GM18951 (cell line): ENCODE results near the gene ZBED1.
"Not testable (repeated sequence)": the region's sequence is repeated elsewhere in the genome, so short reads cannot be mapped to it uniquely, and the experiment has no call there.

Source experiments
- POLR2A ChIP-seq: IDR thresholded peaks from 4 replicates; pipeline ENCODE4 v1.6.1; 2011; ENCODE audit warnings: mild to moderate bottlenecking; ENCODE audit not compliant: insufficient read length, insufficient read depth; ENCODE audit errors: extremely low read depth
- in situ Hi-C: fragments of 300-500 bp; cut with MboI; formaldehyde crosslinking; loops from one replicate; pipeline ENCODE4 v1.12.0; 2022; ENCODE audit warnings: low sequenced_read_pairs, mixed read lengths, inconsistent platforms; ENCODE audit not compliant: unreplicated experiment

ZBED1 gene

GRCh38 chrX:2479420-2479780 lies 21.4 kb downstream of the ZBED1 start:
- TF ChIP-seq POLR2A: no peak
- in situ Hi-C loops: no loop called here

- no peak for TF ChIP-seq POLR2A
- in situ Hi-C loops: no loop called here
These were observed 22.0 kb downstream of the ZBED1 start for GRCh38 chrX:2478546-2479419.

DNA sequence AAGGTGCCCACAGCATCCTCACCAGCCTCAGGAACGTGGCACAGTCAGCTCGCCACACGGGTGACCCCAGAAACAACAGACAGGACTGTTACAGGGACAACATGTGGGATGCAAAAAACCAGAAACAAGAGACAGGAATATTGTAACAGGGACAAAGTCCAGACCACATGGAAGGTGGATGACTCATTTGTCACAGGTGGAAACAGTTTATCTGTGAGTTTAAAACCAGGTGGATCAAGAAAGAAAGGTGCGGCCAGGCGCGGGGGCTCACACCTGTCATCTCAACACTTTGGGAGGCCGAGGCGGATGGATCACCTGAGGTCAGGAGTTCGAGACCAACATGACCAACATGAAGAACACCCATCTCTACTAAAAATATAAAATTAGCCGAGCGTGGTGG lies 23.5 kb downstream of the ZBED1 start:
- in situ Hi-C loops: not testable (repeated sequence)

DNA sequence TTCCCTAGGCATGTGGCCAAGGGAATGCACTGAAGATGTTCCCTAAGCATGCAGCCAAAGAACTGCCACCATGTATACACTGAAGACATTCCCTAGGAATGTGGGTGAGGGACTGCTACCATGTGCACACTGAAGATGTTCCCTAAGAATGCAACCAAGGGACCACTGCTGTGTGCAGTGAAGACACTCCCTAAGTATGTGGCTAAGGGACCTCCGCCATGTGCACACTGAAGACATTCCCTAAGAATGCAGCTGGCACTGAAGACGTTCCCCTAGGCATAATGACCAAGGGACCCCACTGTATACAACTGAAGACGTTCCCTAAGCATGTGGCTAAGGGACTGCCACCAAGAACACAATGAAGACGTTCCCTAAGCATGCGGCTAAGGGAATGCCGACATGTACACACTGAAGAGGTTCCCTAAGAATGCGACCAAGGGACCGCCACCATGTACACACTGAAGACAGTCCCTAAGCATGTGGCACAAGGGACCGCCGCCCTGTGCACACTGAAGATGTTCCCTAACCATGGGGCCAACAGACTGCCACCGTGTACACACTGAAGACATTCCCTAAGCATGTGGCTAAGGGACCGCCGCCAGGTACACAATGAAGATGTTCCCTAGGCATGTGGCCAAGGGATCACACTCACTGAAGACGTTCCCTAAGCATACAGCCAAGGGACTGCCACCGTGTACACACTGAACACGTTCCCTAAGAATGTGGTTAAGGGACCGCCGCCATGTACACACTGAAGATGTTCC lies 25.6 kb downstream of the ZBED1 start:
- no peak for TF ChIP-seq POLR2A
- in situ Hi-C loops: no loop called here

GRCh38 chrX:2474280-2474962 lies 26.4 kb downstream of the ZBED1 start:
- in situ Hi-C loops: no loop called here
- no peak for TF ChIP-seq POLR2A

GRCh38 chrX:2473064-2473463 lies 27.7 kb downstream of the ZBED1 start:
- in situ Hi-C loops: not testable (repeated sequence)

- in situ Hi-C loops: no loop called here
- TF ChIP-seq POLR2A: no peak
These were observed 29.1 kb downstream of the ZBED1 start for GRCh38 chrX:2471641-2472040.

- in situ Hi-C loops: not testable (repeated sequence)
These were observed 29.6 kb downstream of the ZBED1 start for GRCh38 chrX:2471126-2471525.

- in situ Hi-C loops: not testable (repeated sequence)
These were observed 30.9 kb downstream of the ZBED1 start for GRCh38 chrX:2469852-2470251.

GRCh38 chrX:2469196-2469685 lies 31.5 kb downstream of the ZBED1 start:
- in situ Hi-C loops: no loop called here
- no peak for TF ChIP-seq POLR2A

DNA sequence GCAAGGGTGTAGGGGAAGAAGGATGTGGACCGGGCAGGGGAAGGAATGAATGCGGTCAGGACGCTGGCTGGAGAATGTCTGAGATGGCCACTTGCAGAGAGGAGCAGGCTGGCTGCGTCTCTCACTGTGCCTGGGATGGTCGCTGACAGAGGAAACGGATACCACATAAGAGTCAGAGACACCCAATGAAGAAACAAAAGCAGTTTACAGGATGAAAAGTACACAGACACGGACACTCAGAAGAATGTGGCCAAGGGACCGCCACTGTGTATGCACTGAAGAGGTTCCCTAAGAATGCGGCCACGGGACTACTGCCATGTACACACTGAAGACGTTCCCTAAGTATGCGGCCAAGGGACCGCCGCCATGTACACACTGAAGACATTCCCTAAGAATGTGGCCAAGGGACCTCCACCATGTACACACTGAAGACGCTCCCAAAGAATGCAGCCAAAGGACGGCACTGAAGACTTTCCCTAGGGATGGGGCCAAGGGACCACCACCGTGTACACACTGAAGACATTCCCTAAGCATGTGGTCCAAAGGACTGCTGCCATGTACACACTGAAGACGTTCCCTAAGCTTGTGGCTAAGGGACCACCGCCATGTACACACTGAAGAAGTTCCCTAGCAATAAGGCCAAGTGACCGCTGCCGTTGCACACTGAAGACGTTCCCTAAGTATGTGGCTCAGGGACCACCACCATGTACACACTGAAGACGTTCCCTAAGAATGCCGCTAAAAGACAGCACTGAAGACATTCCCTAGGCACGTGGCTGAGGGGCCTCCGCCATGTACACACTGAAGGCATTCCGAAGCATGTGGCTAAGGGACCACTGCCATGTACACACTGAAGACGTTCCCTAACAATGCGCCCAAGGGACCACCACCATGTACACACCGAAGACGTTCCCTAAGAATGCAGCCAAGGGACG lies 32.2 kb downstream of the ZBED1 start:
- in situ Hi-C loops: no loop called here
- no peak for TF ChIP-seq POLR2A

GRCh38 chrX:2466876-2467656 lies 33.7 kb downstream of the ZBED1 start:
- no peak for TF ChIP-seq POLR2A
- in situ Hi-C loops: no loop called here
